K562 treated with DMSO at 1 percent for 48 hours (cell line): Measurements from ENCODE around the gene PISD. TPM values are rescaled to one million over a fixed set of nuclear protein-coding genes. Genes with fewer than 3 reads are reported as not detected.

Experiments used
- total RNA-seq: library from RNA; unstranded; fragments of 300-600 nt; gene quantifications from 2 replicates; pipeline ENCODE4 v1.2.3, GENCODE V29; 2022; ENCODE audit warnings: low replicate concordance; ENCODE audit errors: extremely low read depth

PISD gene
- total RNA-seq: not detected in 2 replicates

GRCh38 chr22:31661851-31662667, at the start of gene PISD:
PISD (minus strand) TSS chr22:31662215; CDS start chr22:31662208, 7 bp downstream.

Other genes starting within 250 kb of the PISD start
- gene EIF4ENIF1, start 172.4 kb downstream of the PISD start, total RNA-seq: not detected in 2 replicates
- not detected in 2 replicates for gene SFI1, start 165.7 kb downstream of the PISD start, total RNA-seq
- not detected in 2 replicates for gene PRR14L, start 87.9 kb upstream of the PISD start, total RNA-seq
- gene DEPDC5, start 91.8 kb upstream of the PISD start, total RNA-seq: not detected in 2 replicates